ENCODE measurements around the gene POMT1.

DNA sequence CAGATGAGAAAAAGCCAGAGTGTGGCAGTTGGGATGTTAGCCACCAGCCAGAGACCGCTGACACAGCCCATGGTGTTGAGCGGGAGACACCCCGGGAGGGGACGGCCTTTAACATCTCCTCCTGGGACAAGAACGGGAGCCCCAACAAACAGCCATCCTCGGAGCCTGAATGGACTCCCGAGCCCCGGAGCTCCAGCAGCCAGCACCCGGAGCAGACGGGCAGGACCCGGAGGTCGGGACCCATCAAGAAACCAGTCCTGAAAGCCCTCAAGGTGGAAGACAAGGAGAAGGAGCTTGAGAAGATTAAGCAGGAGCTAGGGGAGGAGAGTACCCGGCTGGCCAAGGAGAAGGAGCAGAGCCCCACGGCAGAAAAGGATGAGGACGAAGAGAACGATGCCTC lies 28.0 kb upstream of the POMT1 start:
- TF ChIP-seq ZNF324 (tag by site-specific recombination; IDR thresholded peaks at IDR 0.05) (no peak), ZNF473 (tag by site-specific recombination; IDR thresholded peaks at IDR 0.05) (no peak), ZNF404 (tag by site-specific recombination; IDR thresholded peaks at IDR 0.05) (no peak), ZNF292 (tag by site-specific recombination; IDR thresholded peaks at IDR 0.05; ENCODE audit: borderline replicate concordance, low read depth) (no peak), ZNF23 (tag by site-specific recombination; IDR thresholded peaks at IDR 0.05; ENCODE audit: borderline replicate concordance) (no peak), PRDM1 (tag by site-specific recombination; IDR thresholded peaks at IDR 0.05) (no peak)
- TF ChIP-seq, protein P1, sequence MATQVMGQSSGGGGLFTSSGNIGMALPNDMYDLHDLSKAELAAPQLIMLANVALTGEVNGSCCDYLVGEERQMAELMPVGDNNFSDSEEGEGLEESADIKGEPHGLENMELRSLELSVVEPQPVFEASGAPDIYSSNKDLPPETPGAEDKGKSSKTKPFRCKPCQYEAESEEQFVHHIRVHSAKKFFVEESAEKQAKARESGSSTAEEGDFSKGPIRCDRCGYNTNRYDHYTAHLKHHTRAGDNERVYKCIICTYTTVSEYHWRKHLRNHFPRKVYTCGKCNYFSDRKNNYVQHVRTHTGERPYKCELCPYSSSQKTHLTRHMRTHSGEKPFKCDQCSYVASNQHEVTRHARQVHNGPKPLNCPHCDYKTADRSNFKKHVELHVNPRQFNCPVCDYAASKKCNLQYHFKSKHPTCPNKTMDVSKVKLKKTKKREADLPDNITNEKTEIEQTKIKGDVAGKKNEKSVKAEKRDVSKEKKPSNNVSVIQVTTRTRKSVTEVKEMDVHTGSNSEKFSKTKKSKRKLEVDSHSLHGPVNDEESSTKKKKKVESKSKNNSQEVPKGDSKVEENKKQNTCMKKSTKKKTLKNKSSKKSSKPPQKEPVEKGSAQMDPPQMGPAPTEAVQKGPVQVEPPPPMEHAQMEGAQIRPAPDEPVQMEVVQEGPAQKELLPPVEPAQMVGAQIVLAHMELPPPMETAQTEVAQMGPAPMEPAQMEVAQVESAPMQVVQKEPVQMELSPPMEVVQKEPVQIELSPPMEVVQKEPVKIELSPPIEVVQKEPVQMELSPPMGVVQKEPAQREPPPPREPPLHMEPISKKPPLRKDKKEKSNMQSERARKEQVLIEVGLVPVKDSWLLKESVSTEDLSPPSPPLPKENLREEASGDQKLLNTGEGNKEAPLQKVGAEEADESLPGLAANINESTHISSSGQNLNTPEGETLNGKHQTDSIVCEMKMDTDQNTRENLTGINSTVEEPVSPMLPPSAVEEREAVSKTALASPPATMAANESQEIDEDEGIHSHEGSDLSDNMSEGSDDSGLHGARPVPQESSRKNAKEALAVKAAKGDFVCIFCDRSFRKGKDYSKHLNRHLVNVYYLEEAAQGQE (tag by site-specific recombination; IDR thresholded peaks at IDR 0.05): no peak
- TF ChIP-seq, protein P2, sequence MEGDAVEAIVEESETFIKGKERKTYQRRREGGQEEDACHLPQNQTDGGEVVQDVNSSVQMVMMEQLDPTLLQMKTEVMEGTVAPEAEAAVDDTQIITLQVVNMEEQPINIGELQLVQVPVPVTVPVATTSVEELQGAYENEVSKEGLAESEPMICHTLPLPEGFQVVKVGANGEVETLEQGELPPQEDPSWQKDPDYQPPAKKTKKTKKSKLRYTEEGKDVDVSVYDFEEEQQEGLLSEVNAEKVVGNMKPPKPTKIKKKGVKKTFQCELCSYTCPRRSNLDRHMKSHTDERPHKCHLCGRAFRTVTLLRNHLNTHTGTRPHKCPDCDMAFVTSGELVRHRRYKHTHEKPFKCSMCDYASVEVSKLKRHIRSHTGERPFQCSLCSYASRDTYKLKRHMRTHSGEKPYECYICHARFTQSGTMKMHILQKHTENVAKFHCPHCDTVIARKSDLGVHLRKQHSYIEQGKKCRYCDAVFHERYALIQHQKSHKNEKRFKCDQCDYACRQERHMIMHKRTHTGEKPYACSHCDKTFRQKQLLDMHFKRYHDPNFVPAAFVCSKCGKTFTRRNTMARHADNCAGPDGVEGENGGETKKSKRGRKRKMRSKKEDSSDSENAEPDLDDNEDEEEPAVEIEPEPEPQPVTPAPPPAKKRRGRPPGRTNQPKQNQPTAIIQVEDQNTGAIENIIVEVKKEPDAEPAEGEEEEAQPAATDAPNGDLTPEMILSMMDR (tag by site-specific recombination; IDR thresholded peaks at IDR 0.05): no peak
- TF ChIP-seq, protein P3, sequence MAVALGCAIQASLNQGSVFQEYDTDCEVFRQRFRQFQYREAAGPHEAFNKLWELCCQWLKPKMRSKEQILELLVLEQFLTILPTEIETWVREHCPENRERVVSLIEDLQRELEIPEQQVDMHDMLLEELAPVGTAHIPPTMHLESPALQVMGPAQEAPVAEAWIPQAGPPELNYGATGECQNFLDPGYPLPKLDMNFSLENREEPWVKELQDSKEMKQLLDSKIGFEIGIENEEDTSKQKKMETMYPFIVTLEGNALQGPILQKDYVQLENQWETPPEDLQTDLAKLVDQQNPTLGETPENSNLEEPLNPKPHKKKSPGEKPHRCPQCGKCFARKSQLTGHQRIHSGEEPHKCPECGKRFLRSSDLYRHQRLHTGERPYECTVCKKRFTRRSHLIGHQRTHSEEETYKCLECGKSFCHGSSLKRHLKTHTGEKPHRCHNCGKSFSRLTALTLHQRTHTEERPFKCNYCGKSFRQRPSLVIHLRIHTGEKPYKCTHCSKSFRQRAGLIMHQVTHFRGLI (tag by site-specific recombination; IDR thresholded peaks at IDR 0.05): no peak
- TF ChIP-seq, protein P4, sequence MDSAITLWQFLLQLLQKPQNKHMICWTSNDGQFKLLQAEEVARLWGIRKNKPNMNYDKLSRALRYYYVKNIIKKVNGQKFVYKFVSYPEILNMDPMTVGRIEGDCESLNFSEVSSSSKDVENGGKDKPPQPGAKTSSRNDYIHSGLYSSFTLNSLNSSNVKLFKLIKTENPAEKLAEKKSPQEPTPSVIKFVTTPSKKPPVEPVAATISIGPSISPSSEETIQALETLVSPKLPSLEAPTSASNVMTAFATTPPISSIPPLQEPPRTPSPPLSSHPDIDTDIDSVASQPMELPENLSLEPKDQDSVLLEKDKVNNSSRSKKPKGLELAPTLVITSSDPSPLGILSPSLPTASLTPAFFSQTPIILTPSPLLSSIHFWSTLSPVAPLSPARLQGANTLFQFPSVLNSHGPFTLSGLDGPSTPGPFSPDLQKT (IDR thresholded peaks at IDR 0.05; ENCODE audit: borderline replicate concordance, low read depth, low read length): no peak
